Subcutaneous adipose tissue (tissue), 4 donors: ENCODE measurements around the gene CMIP. TPM values are rescaled to one million over a fixed set of nuclear protein-coding genes. Genes with fewer than 3 reads are reported as not detected.

Experiments used
- total RNA-seq, 4 donors: library from RNA; depleted of rRNA; stranded (reverse); fragments of >200 nt; gene quantifications; one replicate each; pipeline ENCODE4 v1.1.0, GENCODE V29; 2016
- TF ChIP-seq, protein P1 (sequence below): fragments of 450-650 bp; IDR thresholded peaks from one replicate; pipeline ENCODE4 v1.5.1; 2016; ENCODE audit warnings: low read depth, mild to moderate bottlenecking, control low read depth, antibody characterized with exemption, moderate library complexity

Gene CMIP
- total RNA-seq, 4 donors from 2014 or later: 19.9 to 40.3 (median 26.0) TPM

DNA sequence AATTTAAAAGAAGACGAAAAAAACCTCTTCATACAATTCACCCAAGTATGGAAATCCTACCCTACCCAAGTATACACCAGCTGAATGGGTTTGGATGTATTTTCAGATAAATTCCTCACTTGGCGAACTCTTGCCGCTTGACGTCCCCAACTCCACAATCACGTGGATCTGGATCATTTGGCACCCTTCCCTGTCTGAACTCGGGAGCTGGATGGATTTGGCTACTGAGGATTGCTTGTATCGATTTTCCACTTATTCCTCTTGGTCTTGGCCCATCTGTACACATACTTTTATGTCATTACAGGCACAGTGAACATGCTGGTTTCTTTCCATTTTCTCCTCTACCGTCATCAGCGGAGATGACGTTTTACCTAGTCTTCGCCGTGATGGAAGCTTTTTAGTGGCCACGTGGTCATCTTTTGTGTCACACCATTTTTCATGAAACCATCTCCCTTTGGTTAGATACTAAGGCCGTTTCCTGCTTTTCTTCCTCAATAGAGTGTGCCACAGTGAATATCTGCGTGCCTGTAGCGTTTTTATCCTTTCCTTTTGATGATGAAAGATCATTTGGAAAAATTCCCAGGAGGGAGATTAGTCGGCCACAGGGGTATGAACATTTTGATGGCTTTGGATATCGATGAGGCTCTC lies 47.1 kb downstream of the CMIP start:
- TF ChIP-seq, protein P1, sequence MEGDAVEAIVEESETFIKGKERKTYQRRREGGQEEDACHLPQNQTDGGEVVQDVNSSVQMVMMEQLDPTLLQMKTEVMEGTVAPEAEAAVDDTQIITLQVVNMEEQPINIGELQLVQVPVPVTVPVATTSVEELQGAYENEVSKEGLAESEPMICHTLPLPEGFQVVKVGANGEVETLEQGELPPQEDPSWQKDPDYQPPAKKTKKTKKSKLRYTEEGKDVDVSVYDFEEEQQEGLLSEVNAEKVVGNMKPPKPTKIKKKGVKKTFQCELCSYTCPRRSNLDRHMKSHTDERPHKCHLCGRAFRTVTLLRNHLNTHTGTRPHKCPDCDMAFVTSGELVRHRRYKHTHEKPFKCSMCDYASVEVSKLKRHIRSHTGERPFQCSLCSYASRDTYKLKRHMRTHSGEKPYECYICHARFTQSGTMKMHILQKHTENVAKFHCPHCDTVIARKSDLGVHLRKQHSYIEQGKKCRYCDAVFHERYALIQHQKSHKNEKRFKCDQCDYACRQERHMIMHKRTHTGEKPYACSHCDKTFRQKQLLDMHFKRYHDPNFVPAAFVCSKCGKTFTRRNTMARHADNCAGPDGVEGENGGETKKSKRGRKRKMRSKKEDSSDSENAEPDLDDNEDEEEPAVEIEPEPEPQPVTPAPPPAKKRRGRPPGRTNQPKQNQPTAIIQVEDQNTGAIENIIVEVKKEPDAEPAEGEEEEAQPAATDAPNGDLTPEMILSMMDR: no peak

DNA sequence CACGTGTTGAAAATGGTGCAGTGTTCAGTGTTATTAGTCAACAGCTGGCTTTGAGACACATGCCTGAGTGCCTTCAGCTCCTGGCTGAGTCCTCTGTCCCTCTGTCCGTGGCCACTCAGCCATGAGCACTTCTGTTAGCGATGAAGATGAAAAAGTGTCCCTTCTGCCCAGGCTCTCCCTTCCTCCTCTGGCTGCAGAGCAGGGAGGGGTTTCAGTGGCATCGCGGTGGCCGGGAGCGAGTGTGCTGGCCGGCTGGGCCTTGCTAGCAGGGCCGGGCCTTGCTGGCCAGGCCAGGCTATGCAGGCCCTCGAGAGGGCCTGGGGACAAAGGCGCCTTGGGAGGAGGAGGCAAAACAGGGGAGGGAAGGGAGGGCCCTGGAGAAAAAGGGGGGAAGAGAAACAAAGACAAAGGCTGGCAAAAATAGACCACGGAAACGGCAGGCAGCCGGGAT lies 47.7 kb downstream of the CMIP start:
- TF ChIP-seq, protein P1: no peak

DNA sequence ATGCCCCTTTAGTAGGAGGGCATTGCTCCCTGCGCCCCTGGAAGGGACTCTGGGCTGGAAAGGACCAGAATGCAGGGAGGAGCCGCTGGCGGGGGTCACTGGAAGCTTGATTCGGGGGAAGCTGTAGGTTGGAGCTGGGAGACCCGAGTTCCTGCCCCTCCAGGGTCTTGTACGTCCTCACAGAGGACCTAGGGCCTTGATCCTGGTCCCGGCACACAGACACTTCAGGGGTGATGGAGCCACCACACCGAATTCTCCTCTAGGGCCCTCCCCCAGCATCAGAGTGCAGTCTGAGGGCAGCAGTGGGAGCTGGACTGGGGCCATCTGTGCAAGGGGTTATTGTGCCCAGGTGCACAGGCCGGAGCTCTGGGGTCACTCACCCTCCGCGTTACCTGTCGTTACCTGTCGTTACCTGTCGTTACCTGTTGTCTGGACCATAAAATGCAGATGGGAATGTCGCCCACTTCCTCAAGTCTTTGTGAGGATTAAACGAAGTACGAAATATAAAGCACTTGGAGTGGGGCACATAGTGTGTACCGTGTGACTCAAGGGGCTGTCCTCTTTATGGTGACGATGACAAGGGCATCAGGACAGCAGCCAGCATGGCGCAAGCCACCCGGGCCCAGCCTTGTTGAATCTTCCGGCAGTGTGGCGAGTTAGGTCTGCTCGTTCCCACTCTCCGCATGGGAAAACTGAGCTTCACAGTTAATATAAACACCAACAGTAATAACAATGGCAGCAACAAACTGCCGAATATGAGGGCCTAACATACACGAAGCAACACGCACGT lies 48.6 kb downstream of the CMIP start:
- TF ChIP-seq, protein P1: no peak

DNA sequence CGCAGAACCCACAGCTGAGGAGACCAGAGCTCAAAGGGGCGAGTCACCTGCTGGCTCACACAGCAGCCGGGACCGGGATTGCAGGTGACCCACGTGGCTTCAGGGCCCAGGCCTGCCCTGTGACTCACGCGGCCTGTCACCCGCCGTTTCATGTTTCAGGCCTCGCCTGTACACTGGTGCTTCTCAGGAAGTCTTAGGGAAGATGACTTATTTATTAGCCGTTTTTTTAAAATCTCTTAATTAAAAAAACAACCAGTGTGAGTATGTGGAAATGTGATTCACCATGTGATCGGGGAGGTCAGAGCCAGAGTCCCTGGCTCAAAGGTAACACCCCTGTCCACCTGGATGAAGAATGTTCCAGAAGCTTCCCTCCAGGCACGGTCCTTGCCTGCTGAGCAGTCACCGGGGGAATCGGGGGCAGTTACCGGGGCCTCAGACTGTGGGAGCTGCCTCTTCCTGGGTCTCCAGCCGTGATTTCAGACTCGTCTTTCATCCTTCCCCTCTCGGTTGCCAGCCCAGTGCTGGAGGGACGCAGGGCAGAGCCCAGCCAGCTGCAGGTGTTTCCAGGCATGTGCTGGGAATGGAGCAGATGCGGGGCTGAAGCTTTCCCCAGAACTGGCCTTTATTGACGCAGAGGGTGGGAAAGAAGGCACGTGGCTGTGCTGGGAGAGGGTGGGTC lies 49.3 kb downstream of the CMIP start:
- TF ChIP-seq, protein P1: no peak

DNA sequence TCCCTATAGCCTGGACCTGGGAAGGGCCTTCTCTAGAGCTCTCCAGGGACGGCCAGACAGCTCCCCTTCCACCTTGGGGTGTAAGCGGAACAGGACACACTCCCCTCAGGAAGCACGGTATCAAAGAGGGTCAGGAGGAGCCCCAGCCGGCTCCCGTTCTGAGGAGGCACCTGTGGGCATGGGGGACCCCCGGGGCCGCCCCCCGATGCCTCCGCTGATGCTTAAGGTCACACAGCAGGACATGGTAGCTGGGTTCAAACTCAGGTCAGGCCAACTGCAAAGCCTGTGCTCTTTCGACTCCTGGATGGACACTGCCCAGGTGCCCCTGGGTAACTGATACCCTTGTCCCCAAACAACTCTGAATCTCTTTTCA lies 49.8 kb downstream of the CMIP start:
- TF ChIP-seq, protein P1: no peak

DNA sequence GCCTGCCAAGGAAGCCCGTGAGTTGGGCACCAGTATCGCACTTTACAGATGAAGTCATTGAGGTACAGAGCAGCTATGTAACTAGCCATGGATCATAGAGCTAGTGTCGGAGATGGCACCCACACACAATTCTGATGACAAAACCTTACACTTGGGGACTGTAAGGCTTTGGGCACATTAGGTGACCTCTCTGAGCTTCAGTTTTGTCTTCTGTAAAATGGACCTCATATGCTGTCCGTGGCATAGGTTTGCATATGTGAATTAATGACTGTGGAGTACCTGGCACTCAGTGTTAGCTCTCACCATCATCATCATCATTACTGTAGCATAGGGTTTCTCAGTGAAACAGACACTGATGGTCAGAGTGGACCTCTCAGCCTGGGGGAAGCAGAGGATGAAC lies 50.3 kb downstream of the CMIP start:
- TF ChIP-seq, protein P1: no peak
